HepG2 (cell line): ENCODE measurements around the gene SPHK2. TPM values are rescaled to one million over a fixed set of nuclear protein-coding genes. Genes with fewer than 3 reads are reported as not detected.

Source experiments
- ATAC-seq: fragments of 200-7000 bp; cut with Tn5 transposase; 3 replicates; pipeline ENCODE4 v1.9.1; 2020; ENCODE audit warnings: mild to moderate bottlenecking, moderate library complexity
- BruUV-seq: library from RNA; stranded (reverse); fragments of 400-500 nt; replicated peaks from 2 replicates; lab custom pipeline; 2021; lab: Mats Ljungman, UMichigan
- CTCF ChIA-PET: fragments of 300-600 bp; formaldehyde crosslinking; extraction: SDS; loops from one replicate; lab custom pipeline; 2021; ENCODE audit warnings: low total read pairs, inconsistent platforms, low intra/inter-chr PET ratio; lab: Yijun Ruan, JAX
- POLR2A ChIA-PET: fragments of 350-600 bp; sonication (Branson Sonifier 250); formaldehyde crosslinking; loops from one replicate; lab custom pipeline; 2020; ENCODE audit warnings: antibody characterized with exemption, inconsistent platforms; lab: Yijun Ruan, JAX
- DNase-seq: peaks from one replicate; pipeline ENCODE4 v3.0.0-alpha.2; 2015; ENCODE audit warnings: low spot score
- FAIRE-seq: peaks from 3 replicates; lab custom pipeline; 2011; peaks lifted over from hg19 to GRCh38; lab: Jason Lieb, UNC
- H2AFZ ChIP-seq: one replicate; pipeline ENCODE4 v1.6.1; 2011; ENCODE audit warnings: low read length, inconsistent platforms
- H3K27ac ChIP-seq: fragments of 300-600 bp; 3 replicates; pipeline ENCODE4 v1.8.0; 2011; ENCODE audit warnings: mixed run types, mild to moderate bottlenecking, mixed read lengths, low read length, inconsistent platforms; ENCODE audit not compliant: insufficient read depth; ENCODE audit errors: extremely low read length
- H3K27me3 ChIP-seq, 2 experiments: fragments of 200-600 bp in 1 of 2; 2 replicates in 1 of 2; 3 replicates in 1 of 2; pipeline versions ENCODE4 v1.6.0 to v1.8.0; 2011; ENCODE audit warnings: low read length in 2 of 2, mild to moderate bottlenecking in 2 of 2, moderate library complexity in 2 of 2, inconsistent platforms in 1 of 2; ENCODE audit not compliant: insufficient read depth in 2 of 2, control insufficient read depth in 1 of 2
- H3K36me3 ChIP-seq, 2 experiments: fragments of 200-600 bp in 1 of 2; replicated peaks in 1 of 2; 2 replicates in 1 of 2; 3 replicates in 1 of 2; pipeline versions ENCODE4 v1.5.1 to v1.8.0; 2011; ENCODE audit warnings: low read length in 2 of 2, inconsistent platforms in 1 of 2; ENCODE audit not compliant: insufficient read depth in 2 of 2, control insufficient read depth in 1 of 2
- H3K4me1 ChIP-seq: 2 replicates; pipeline ENCODE4 v1.5.1; 2012; ENCODE audit warnings: low read length, inconsistent platforms; ENCODE audit not compliant: insufficient read depth
- H3K4me2 ChIP-seq: 2 replicates; pipeline ENCODE4 v1.6.0; 2011; ENCODE audit warnings: low read depth, low read length, inconsistent platforms
- H3K4me3 ChIP-seq, 3 experiments: fragments of 200-600 bp in 1 of 3; sonication (generic), shearing (Covaris generic) in 1 of 3; replicated peaks in 1 of 3; 2 replicates each; pipeline ENCODE4 v1.5.1; 2011 to 2016; ENCODE audit warnings: low read length in 3 of 3, inconsistent platforms in 2 of 3, low read depth in 2 of 3, mild to moderate bottlenecking in 2 of 3, control low read depth in 1 of 3, mixed read lengths in 1 of 3; ENCODE audit not compliant: insufficient read depth in 1 of 3
- H3K79me2 ChIP-seq: one replicate; pipeline ENCODE4 v1.6.1; 2011; ENCODE audit warnings: low read length, inconsistent platforms; ENCODE audit not compliant: insufficient read depth
- H3K9ac ChIP-seq: 2 replicates; pipeline ENCODE4 v1.6.0; 2011; ENCODE audit warnings: mild to moderate bottlenecking, low read depth, low read length, inconsistent platforms; ENCODE audit not compliant: insufficient read depth
- H3K9me3 ChIP-seq: 2 replicates; pipeline ENCODE4 v1.5.1; 2012; ENCODE audit warnings: mild to moderate bottlenecking, low read length
- H4K20me1 ChIP-seq: 2 replicates; pipeline ENCODE4 v1.6.0; 2011; ENCODE audit warnings: inconsistent platforms, mild to moderate bottlenecking, low read length, moderate library complexity; ENCODE audit not compliant: insufficient read depth
- HES4 ChIP-seq: sonication (generic); formaldehyde crosslinking; IDR thresholded peaks from 2 replicates; pipeline ENCODE4 v1.9.0; 2021; ENCODE audit warnings: mild to moderate bottlenecking, missing genetic modification reagents, borderline replicate concordance
- IRF9 ChIP-seq: sonication (generic); formaldehyde crosslinking; IDR thresholded peaks from 2 replicates; pipeline ENCODE4 v1.8.0; 2022; ENCODE audit warnings: missing genetic modification reagents, mild to moderate bottlenecking, borderline replicate concordance
- TFDP1 ChIP-seq: IDR thresholded peaks from 2 replicates; pipeline ENCODE4 v1.6.1; 2016; ENCODE audit warnings: missing compliant biosample characterization, missing genetic modification reagents, borderline replicate concordance
- TP53 ChIP-seq: sonication (generic); formaldehyde crosslinking; conservative IDR thresholded peaks from 2 replicates; pipeline ENCODE4 v1.4.0; 2020; ENCODE audit warnings: missing genetic modification reagents
- U2AF2 ChIP-seq: fragments of 200-400 bp; formaldehyde crosslinking; IDR thresholded peaks from 2 replicates; pipeline ENCODE4 v1.6.1; 2017; ENCODE audit warnings: low read depth, mild to moderate bottlenecking, low read length
- ZHX2 ChIP-seq, 2 experiments: sonication (generic) in 1 of 2; formaldehyde crosslinking in 1 of 2; IDR thresholded peaks; 2 replicates each; pipeline versions ENCODE4 v1.6.1 to v1.9.0; 2014 to 2022; ENCODE audit warnings: antibody characterized with exemption in 1 of 2, borderline replicate concordance in 1 of 2, inconsistent platforms in 1 of 2, low read depth in 1 of 2, missing genetic modification reagents in 1 of 2
- ZNF30 ChIP-seq: sonication (generic); formaldehyde crosslinking; IDR thresholded peaks from 2 replicates; pipeline ENCODE4 v1.5.0; 2020; ENCODE audit warnings: mild to moderate bottlenecking, missing genetic modification reagents
- ZNF547 ChIP-seq: sonication (generic); formaldehyde crosslinking; IDR thresholded peaks from 2 replicates; pipeline ENCODE4 v1.5.1; 2020; ENCODE audit warnings: mild to moderate bottlenecking, missing genetic modification reagents
- ZNF557 ChIP-seq: sonication (generic); formaldehyde crosslinking; IDR thresholded peaks from 2 replicates; pipeline ENCODE4 v1.4.0; 2020; ENCODE audit warnings: missing genetic modification reagents
- WGBS: methylation state at CpG from one replicate; pipeline ENCODE4 v1.1.6; 2017; ENCODE audit warnings: low lambda C conversion rate; 5-methylcytosine and 5-hydroxymethylcytosine counted together
- in situ Hi-C: cut with HindIII; loops from 2 replicates; pipeline ENCODE4 v1.10.0; 2017; ENCODE audit warnings: low pct_unique_long_range_greater_than_20kb; ENCODE audit not compliant: extremely low pct_ligation_motif_present
- intact Hi-C: fragments of 100-400 bp; cut with micrococcal nuclease; formaldehyde crosslinking; loops from one replicate; pipeline ENCODE4 v1.10.0; 2022; ENCODE audit not compliant: unreplicated experiment
- polyA plus RNA-seq, 8 experiments: library from polyadenylated mRNA; depleted of rRNA in 3 of 8; stranded (reverse) in 7 of 8; unstranded in 1 of 8; fragments of >200 nt; fragmentation: Illumina TruSeq in 4 of 8; extraction: Trizol in 4 of 8; gene quantifications; 2 replicates each; pipeline versions ENCODE4 v1.2.1 to v1.2.3, GENCODE V29; 2011 to 2016; ENCODE audit warnings: low read depth in 4 of 8, missing spikeins in 1 of 8, mixed read lengths in 1 of 8; ENCODE audit not compliant: insufficient read depth in 1 of 8
- total RNA-seq, 5 experiments: library from RNA; depleted of rRNA; stranded (reverse); fragments of >200 nt; fragmentation: Illumina TruSeq; extraction: Trizol; gene quantifications; 2 replicates each; pipeline ENCODE4 v1.2.3, GENCODE V29; 2016; ENCODE audit warnings: low read depth in 1 of 5

Gene SPHK2
- total and polyA plus RNA-seq, 2 of the 13 experiments (the other 11 are each of a cell fraction or from before 2014, with no cell fraction given): 2.9 to 14.4 TPM

- TF ChIP-seq TFDP1 (CRISPR knock-in tag) (no peak), IRF9 (no peak), ZNF547 (CRISPR knock-in tag) (no peak)
- TF ChIP-seq, all 625 proteins: peak for 12
Measured at GRCh38 chr19:48650974-48651682, 31.8 kb downstream of the SPHK2 start (continued).

- Histone ChIP-seq H2AFZ (no peak overlapping the region), H4K20me1 (no peaks in the 10 kb centered on the region), H3K9me3 (no peaks in the 10 kb centered on the region), H3K4me2 (no peak overlapping the region), H3K4me1 (peaks cover 15% of the 10 kb centered on the region), H3K36me3 (no peaks in the 10 kb centered on the region), H3K9ac (no peak overlapping the region), H3K27me3 (no peaks in the 10 kb centered on the region), H3K4me3 (no peak overlapping the region), H3K27ac (no peak overlapping the region), H3K79me2 (no peaks in the 10 kb centered on the region)
- ChIA-PET CTCF (no interaction called here), POLR2A (no interaction called here)
- WGBS: 46% methylated on average over 5 of the region's 5 CpGs
- no peak for FAIRE-seq
- TF ChIP-seq U2AF2 (no peak), ZHX2 (IDR thresholded peaks at IDR 0.05; ENCODE audit: low read depth) (no peak), ZHX2 (CRISPR knock-in tag; IDR thresholded peaks at IDR 0.05; ENCODE audit: borderline replicate concordance) (no peak), ZNF30 (CRISPR knock-in tag) (no peak), TP53 (CRISPR knock-in tag) (no peak), ZNF557 (CRISPR knock-in tag) (no peak), HES4 (CRISPR knock-in tag) (no peak)
- no peak for ATAC-seq
- DNase-seq: no peak
- no TSS peak for BruUV-seq
- in situ Hi-C loops: no loop called here
- intact Hi-C loops: no loop called here
Measured at GRCh38 chr19:48651683-48652048, 32.4 kb downstream of the SPHK2 start.
